Gastrocnemius medialis (tissue), 4 donors: ENCODE results near the gene MRC2.

ENCODE experiments used
- POLR2A ChIP-seq, 2 donors: fragments of 450-650 bp; IDR thresholded peaks; one replicate each; pipeline ENCODE4 v1.6.1; 2017; ENCODE audit warnings: antibody characterized with exemption in 2 of 2, mild to moderate bottlenecking in 2 of 2, moderate library complexity in 2 of 2
- TF ChIP-seq, protein P1 (sequence below), 5 experiments: fragments of 450-650 bp in 3 of 5; fragments of 200-600 bp in 2 of 5; sonication (generic) in 2 of 5; IDR thresholded peaks in 4 of 5; conservative IDR thresholded peaks in 1 of 5; 1 replicate in 4 of 5; 2 replicates in 1 of 5; pipeline ENCODE4 v1.5.1; 2016 to 2019; ENCODE audit warnings: antibody characterized with exemption in 5 of 5, mild to moderate bottlenecking in 3 of 5, moderate library complexity in 3 of 5

DNA sequence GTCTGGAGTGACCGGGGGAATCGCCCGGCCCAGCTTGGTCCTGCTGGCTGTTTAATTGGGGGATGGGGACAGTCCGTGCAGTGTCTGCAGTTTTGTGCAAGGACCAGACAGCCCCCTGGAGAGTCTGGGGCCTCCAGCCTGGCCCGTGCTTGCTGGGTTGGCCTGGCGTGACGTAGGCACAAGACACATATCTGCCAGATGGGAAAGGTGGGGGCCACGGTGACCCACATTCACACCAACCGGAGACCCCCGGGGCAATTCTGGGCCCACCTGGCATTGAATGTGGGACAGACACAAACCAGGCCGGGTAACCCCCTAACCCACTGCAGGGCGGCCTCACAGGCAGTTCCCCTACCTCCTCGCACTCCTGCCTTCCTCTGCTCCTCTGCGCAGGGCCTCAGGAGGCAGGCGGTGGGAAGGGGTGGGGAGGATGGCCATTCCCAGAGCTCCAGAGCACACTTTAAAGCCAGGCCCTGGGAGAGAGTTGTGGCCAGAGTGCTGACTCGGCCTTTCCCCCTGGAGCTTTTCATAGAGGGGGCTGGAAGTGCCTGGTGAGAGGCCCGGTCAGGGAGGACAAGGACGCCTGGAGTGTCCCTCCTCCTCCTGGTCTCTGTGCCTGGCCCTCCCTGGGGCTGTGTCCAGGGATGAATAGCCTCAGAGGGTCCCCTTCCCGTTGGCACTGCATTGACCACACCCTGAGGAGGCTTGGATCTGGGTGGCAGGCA is 1.5 kb downstream of the MRC2 start:
- TF ChIP-seq, protein P1, sequence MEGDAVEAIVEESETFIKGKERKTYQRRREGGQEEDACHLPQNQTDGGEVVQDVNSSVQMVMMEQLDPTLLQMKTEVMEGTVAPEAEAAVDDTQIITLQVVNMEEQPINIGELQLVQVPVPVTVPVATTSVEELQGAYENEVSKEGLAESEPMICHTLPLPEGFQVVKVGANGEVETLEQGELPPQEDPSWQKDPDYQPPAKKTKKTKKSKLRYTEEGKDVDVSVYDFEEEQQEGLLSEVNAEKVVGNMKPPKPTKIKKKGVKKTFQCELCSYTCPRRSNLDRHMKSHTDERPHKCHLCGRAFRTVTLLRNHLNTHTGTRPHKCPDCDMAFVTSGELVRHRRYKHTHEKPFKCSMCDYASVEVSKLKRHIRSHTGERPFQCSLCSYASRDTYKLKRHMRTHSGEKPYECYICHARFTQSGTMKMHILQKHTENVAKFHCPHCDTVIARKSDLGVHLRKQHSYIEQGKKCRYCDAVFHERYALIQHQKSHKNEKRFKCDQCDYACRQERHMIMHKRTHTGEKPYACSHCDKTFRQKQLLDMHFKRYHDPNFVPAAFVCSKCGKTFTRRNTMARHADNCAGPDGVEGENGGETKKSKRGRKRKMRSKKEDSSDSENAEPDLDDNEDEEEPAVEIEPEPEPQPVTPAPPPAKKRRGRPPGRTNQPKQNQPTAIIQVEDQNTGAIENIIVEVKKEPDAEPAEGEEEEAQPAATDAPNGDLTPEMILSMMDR (IDR thresholded peaks at IDR 0.05 in 4 of 5, conservative IDR thresholded peaks at IDR 0.05 in 1 of 5): no peak
- TF ChIP-seq POLR2A (IDR thresholded peaks at IDR 0.05): no peak
